HG02588 (cell line): Measurements from ENCODE around the gene MPP2.
A peak's percentile ranks its signal among the peaks of the same experiment; 100 is the strongest.
"Not testable (repeated sequence)": the region's sequence is repeated elsewhere in the genome, so short reads cannot be mapped to it uniquely, and the experiment has no call there.

Experiments used
- ATAC-seq: cut with Tn5 transposase; IDR thresholded peaks from one replicate; pipeline ENCODE4 v1.9.1; 2021; ENCODE audit warnings: mild to moderate bottlenecking, moderate library complexity; ENCODE audit not compliant: unreplicated experiment

Gene MPP2

DNA sequence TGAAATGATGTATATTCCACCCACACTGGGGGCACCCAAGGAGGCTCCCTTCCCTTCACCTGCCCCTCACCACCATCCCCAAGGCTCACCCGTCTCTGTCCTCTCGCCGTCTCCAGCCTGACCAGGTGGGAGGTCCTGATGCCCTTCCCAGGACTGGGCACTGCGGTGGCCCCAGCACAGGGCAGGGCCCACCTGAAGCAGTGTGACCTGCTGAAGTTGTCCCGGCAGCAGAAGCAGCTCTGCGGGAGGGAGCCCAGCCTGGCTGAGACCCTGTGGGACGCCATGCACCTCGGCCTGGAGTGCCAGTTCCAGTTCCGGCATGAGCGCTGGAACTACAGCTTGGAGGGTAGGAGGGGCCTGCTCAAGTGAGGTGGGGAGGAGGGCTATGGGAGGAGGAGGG, 25.0 kb upstream of the MPP2 start:
- no peak for ATAC-seq

DNA sequence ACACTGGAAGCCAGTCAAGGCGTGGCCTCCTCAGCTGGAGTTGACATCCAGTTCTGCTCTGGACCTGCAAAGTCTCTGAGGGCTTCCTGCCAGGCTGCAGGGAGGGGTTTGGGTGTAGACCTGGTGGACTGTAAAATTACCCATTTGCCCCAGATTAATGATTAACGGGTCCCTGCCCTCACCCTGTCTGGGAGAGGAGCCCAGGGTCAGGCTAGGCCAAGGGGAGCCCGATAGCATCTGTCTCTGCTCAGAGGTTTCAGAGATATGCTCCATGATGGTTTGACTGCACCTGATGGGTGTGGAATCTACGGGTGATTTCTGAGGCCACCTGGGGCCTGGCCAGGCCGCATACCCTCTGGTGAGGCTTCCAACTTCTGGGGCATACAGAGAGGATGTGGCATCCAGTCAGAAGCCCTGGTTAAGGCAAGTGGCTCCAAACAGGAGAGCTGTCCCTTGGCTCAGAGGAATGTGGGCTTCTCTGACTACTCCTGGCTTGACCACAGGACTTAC, 23.8 kb upstream of the MPP2 start:
- no peak for ATAC-seq

DNA sequence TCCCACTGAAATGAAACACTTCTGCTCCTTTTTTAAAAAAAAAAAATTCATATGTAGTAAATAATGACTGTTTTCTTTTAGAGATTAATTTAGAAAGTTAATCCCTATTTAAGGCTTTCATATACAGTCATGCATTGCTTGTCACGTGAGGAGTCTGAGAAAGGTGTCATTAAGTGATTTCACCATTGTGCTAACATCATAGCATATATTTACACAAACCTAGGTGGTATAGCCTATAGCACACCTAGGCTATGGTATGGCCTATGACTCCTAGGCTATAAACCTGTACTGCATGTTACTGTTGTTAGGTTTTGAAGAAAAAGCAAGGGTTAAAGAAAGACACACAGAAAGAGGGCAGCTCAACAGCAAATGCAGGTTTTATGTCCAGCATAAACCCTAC, 21.3 kb upstream of the MPP2 start:
- ATAC-seq = no peak

DNA sequence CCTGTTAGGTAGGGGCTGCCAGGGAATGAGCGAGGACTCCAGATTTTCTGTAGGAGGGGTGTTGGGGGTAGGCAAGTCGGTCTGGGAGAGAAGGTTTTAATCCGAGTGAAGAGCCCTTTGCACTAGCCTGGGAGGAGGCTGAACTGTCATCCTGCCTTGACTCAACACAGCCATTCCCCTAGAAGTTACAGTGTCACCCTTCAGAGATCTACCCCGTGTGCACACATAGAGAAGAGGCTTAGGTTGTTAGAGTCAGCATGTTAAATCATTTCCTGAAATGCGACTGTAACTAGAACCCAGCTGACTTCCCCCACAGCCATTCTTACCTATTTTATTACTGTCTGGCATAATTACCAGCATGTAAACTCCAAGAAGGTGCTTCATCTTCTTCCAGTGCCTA, 20.6 kb upstream of the MPP2 start:
- not testable (repeated sequence) for ATAC-seq

DNA sequence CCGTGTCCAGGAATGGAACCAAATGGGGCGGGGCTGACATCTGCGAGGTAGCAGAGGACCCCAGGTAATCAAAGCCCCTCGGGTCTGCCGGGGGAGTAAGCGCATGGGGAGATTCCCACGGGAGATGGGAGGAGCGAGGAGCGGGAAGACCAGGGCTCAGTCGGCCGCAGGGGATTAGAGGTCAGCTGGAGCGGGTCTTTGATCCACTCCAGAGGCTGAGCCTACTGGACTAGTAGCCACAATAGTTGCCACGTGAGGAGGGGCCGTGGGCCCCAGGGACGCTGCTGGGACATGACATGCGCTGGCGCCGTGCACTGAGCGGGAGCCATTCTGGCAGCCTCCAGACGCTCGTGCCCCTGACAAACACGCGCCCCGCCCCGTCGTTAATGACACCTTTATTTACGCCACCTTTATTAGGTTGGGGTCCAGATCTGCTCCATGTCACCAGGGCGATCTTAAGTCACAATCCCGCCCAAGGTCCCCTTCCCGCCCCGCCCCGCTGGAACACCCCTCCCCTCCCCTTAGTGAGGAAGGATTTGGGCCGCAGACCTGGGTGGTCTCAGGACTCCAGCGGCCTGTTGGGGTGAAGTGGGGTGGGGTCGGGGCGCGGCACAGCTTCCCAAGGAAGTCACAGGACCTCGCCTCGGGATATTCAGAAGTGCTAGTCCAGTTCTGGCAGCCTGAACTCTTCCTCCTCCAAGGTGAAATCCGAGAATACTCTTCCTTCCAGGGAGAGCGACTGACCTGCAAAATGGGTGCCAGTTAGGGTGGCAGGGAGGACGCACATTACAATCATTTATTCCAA, 19.9 kb upstream of the MPP2 start:
- no peak for ATAC-seq

DNA sequence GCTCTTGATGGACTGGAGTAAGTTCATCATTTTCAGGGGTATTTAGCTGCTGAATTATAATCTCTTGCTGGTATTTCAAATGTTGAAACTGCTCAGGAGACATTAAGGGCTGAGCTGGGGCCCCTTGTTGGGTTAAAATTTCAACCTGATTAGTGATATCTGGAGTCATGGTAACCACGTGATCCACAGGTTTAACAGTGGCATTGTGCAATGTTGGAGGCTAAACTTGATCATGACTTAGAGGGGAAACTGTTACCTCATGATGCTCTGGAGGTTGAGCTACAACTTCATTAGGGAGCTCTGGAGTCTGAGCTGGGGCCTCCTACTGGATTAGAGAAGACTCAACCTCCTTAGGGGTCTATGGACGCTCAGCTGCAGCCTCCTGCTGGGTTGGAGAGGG, 17.2 kb upstream of the MPP2 start:
- ATAC-seq = no peak

DNA sequence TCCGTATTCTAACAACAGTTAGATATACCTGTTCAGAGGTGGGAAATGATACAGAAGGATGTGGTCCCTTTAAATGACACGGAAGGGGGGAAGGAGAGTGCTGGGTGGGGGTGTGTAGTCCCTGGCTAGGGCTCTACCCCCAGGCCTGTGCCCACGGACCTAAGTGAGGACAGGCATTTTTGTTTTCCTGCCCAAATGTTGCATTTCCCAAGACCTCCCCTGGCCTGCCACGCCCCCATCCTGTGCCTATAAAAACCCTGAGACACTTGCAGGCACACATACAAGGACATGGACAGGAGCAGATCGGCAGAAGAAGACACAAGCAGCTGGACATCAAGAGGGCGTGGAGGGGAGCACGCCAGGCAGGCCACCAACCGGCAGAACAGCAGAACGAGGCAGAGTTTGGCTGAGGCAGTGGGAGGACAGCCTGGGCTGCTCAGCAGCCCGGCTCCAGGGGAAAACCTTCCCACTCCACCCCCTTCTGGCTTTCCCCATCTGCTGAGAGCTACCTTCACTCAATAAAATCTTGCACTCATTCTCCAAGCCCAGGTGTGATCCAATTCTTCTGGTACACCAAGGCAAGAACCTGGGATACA, 13.3 kb upstream of the MPP2 start:
- no peak for ATAC-seq

DNA sequence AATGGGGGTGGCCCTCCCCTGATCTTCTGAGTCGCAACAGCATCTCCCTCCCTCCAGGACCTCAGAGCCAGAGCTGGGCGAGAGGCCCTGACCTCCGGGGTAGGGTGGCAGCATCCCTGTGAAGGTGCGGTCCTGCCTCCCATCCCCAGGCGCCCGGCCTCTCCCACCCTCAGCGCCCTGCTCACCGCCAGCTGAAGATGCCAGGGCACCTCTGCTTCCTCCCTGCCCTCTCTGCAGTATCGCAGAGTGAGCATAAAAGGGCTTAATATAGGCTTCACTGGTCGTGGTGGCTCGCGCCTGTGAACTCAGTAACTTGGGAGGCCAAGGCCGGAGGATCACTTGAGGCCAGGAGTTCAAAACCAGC, 10.7 kb upstream of the MPP2 start:
- ATAC-seq = no peak

DNA sequence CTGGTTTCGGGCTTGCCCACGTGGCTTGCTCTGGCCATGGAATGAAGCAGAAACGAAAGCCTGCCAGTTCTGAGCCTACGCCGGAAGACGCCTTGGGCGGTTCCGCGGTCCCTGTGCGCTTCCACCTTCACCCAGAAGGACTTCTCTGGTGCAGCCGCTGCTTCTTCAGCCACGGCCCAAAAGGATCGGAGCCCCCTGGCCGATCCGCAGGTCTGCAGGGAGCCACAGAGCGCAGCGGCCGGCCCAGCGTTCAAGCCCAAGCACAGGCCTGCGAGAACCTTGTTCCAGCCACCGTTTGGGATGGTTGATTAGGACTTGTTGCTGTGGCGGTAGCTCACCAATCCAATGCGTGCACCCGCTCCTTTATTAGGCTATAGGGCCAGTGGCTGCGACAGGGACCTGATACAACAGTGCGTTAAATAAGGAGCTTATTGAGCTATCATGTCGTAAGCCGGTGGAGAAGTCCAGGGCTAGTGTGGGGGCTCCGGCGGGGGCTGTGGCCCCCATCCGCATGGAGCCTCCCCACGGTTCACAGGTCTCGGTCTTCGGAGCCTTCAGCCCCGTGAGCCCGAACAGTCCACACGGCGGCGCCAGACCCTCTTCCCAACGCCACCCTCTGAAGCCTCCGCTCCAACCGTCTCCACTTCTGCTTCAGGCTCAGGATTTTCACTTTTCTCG, 10.2 kb upstream of the MPP2 start:
- ATAC-seq = peak; percentile 66

DNA sequence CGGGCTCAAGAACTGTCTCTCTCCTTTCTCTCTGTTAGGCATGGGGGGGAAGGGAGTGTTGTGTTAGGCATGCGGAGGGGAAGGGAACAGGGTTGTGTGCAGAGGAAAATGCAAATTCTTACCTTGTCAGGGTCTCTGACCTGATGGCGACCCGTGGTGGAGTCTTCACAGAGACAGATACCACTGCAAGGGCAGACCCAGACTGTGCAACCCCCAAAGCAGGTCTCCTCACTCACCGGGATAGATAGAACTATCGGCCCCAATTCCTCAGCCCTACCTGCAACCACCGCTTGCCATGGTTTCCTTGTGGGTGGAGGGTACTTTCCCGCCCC, 9.6 kb upstream of the MPP2 start:
- ATAC-seq = no peak

DNA sequence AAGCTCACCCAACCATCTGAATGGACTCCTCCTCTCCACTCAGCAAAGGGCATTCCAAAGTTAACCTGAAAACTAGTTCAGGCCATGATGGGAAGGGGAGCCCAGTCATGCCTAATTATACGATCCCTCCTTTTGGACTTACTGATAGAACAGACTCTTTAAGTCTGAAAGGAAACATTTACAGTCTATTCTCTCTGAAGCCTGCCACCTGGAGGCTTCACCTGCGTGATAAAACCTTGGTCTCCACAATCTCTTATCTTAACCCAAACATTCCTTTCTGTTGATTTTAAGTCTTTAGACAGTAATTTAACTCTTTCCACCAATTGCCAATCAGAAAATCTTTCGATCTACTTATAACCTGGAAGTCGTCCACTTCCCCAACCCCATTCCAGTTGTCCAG, 9.0 kb upstream of the MPP2 start:
- no peak for ATAC-seq

DNA sequence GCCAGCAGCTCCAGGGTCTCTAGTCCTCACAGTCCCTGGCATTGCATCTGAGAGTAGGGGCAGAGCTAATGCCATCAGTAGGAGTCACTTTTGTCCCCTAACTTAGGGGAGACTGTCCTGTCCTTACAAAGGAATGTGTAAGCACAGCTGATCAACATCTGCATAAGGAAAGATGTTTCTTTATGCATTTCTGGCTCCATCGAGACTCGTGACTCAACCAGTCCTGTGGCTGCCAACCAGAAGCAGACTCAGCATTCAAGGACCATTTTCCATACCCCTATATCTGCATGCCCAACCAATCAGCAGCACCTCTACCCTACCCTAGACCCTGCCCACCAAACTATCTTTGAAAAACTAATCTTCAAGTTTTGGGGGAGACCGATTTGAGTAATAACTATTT, 8.2 kb upstream of the MPP2 start:
- no peak for ATAC-seq

DNA sequence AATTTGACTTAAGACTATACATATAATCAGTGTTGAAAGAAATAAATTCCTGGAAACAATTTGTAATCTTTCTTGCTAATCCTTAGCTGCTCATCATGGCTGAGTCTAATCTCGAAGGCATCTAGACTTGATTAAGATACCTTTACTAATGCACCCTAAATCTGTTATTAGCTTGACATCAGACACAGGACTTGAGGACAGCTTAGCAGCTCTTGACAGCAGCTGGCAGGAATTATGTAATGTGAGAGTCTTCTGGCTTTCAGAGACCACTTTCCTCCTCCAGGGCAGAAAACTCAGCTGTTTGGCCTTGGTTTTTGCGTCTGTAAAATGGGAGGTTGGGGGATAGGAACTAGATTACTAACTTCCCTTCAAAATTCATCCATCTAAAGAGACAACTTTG, 7.1 kb upstream of the MPP2 start:
- ATAC-seq = no peak

DNA sequence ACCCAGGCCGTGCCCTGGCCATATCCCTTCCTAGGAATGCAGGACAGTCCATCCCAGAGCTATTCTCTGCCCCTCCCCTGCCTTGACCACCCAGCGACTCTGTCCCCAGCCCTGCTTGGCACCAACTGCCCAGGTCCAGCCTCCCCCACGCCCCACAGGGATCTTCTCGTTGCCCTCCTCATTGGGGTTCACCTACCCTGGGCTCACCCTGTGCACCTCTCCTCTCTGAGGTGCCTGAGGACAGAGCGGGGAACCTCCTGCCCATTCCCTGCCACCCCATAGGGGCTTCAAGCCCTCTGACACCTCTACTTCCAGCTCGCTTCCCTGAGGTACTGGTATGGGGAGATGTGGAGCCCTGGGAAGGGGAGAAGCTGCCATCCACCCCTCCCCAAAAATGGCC, 6.2 kb upstream of the MPP2 start:
- no peak for ATAC-seq

DNA sequence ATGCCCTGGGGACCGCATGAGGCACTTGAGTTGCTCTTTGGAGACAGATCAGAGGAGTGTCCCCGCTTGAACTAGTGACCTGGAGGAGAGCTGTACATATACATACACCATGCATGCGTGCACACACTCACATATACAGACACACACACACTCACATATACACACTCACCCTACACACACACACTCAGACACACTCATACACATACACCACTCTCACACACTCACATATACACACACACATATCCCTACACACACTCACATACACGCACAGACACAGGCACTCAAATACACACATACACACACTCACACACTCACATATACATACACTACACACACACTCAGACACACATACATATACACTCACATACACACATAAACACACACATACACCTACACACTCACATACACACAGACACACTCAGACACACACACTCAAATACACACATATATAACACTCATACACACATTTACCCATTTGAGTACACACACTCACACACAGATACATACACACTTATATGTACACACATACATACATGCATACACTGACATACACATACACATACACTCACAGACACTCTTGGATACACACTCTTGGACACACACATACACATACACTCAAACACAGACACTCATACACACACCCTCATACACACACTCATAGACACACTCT, 5.4 kb upstream of the MPP2 start:
- no peak for ATAC-seq

DNA sequence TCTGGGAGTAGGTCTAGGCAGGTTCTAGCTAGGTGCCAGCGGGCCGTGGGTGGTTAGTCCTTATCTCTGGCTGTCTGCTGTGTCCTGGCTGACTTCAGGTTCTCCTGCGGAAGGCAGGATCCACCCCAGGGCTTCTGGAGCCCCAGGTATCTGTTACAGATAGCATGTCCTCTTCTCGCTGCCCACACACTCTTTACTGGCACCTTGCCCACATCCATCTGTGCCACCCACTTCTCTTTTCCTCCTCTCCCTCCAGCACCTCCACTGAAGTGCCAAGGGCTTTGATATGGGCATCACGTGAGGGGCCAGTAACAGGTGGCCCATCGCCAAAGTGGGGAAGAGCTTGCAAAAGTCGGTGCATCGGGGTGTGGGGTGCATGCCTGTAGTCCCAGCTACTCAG, 4.6 kb upstream of the MPP2 start:
- no peak for ATAC-seq

DNA sequence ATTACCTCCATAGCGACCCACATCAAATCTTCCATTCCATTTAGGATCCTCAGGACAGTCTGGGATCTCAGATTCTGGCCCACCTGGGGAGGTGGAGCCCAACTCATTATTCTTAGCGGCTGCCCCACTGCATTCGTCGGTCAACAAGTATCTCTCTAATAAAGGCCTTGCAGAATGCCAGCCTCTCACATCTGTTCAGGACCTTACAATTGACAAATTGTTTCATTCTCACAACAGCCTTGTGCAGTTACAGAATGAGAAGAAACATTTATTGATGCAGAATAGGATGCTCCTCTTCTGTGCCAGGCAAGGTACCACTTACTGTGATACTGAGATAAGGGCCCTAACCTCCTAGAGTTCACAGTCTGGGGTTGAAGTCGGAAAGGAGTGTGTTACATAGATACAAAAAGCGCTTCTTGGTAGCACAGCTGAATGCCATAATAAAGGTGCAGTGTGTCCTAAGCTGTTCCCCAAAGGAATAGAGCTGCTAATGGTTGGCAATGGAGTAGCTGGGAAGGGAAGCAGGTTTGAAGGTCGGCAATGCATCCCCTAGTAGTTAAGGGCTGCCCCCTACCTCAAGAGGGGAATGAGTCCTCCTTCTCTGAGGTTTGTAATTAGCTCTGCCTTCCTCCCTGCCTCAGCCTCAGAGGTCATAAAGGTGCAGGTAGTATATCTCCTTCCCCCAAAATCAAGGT, 2.3 kb upstream of the MPP2 start:
- ATAC-seq = no peak

DNA sequence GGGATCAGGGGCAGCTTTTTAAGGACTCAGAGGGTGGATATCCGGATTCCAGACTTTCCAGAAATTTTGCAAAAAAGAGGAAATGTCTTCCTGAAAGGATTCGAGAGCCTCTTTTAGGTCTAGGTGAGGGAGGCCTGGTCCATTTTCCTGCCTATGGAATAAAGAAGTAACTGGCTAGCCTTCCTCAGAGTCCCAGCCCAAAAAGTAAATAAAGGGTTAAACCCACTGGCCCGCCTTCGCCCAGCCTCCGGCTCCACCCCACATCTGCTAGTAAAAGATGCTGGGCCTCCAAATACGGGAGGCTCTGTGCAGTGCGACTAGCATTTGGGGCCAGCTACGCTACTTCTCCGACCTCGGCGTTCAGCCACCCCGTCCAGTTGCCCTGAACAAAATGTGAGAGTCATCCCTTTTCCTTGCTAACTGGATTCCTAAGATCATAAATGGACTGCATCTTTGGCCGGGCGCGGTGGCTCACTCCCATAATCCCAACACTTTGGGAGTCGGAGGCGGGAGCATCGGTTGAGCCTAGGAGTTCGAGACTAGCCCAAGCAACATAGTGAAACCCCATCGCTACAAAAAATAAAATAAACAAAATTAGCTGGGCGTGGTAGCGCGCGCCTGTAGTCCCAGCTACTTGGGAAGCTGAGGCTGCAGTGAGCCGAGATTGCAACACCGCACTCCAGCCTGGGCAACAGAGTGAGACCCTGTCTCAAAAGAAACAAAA, 824 bp upstream of the MPP2 start:
- no peak for ATAC-seq

DNA sequence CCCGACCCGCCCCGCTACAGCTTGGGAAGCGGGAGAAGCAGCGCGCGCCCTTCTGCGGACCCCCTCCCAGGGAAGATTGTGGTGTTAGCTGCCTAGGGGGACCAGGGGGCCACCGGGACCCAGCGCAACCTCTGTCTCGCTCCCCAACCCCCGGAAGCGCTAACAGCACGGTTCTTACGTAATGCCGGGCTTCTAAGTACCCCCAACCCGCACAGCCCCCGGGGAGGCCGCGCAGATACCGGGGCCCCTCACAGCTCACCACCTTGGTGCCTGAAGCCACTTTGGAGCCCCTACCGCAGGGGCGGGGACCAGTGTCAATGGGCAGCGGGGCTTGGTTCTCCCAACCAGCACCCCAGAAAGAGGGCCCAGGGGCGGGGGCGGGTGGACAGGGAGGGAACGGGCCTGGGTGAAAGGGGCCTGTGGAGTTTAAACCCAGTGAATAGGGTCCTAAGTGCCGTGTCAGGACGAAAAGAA, 348 bp downstream of the MPP2 start:
- no peak for ATAC-seq
